ENCODE measurements around the gene SGK1. TPM values are rescaled to one million over a fixed set of nuclear protein-coding genes. Genes with fewer than 3 reads are reported as not detected.
A peak's percentile ranks its signal among the peaks of the same experiment; 100 is the strongest.
"Not testable (repeated sequence)": the region's sequence is repeated elsewhere in the genome, so short reads cannot be mapped to it uniquely, and the experiment has no call there.

Gene SGK1
- total RNA-seq, 1 donor from 2014 or later: 175 TPM

DNA sequence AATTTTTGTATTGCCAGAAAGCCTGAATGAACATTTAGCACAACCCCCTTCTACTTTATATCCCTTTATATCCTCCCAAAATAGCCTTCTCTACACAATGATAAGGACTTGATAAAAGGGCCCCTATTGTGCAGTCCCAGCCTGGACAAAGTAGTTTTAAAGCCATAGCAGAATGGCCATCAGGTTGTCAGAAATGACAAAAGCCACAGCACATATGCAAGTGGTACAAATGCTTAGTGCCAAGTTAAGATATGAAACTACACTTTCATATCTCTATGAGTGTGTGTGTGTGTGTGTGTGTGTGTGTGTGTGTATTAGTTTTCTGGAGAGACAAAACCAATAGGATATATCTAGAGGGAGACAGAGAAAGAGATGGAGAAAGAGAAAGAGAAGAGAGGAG is 132.6 kb downstream of the SGK1 start:
- H3K4me3 ChIP-seq (ENCODE audit: low read depth, low read length): no peak overlapping the region
- TF ChIP-seq, protein P1, sequence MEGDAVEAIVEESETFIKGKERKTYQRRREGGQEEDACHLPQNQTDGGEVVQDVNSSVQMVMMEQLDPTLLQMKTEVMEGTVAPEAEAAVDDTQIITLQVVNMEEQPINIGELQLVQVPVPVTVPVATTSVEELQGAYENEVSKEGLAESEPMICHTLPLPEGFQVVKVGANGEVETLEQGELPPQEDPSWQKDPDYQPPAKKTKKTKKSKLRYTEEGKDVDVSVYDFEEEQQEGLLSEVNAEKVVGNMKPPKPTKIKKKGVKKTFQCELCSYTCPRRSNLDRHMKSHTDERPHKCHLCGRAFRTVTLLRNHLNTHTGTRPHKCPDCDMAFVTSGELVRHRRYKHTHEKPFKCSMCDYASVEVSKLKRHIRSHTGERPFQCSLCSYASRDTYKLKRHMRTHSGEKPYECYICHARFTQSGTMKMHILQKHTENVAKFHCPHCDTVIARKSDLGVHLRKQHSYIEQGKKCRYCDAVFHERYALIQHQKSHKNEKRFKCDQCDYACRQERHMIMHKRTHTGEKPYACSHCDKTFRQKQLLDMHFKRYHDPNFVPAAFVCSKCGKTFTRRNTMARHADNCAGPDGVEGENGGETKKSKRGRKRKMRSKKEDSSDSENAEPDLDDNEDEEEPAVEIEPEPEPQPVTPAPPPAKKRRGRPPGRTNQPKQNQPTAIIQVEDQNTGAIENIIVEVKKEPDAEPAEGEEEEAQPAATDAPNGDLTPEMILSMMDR (conservative IDR thresholded peaks at IDR 0.05; ENCODE audit: low read depth, low read length): no peak
- no peak for DNase-seq (ENCODE audit: low read depth)

DNA sequence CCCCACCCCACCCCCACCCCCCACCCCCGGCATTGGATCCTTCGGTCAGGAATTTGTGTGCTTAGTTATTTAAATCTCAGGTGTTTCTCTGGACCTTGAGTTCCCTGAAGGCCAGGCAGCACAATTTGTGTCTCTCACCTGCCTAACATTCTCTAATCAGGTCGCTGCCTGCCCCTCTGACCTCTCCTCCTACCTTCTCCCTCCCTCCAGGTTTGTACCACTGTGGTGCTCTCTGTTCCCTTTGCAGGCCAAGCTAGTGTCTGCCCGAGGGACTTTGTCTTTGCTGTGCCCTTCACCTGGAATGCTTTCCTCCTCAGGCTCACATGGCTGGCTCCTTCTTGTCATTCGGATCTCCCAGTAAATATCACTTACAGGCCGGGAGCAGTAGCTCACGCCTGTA is 134.1 kb downstream of the SGK1 start:
- H3K4me3 ChIP-seq (ENCODE audit: low read depth, low read length): no peak overlapping the region
- TF ChIP-seq, protein P1 (conservative IDR thresholded peaks at IDR 0.05; ENCODE audit: low read depth, low read length): no peak
- DNase-seq (ENCODE audit: low read depth): no peak

- TF ChIP-seq, protein P1 (conservative IDR thresholded peaks at IDR 0.05; ENCODE audit: low read depth, low read length): no peak
- no peak for DNase-seq (ENCODE audit: low read depth)
Observed at GRCh38 chr6:134182528-134182927, 135.4 kb downstream of the SGK1 start.

GRCh38 chr6:134181726-134182125 is 136.2 kb downstream of the SGK1 start:
- H3K4me3 ChIP-seq (ENCODE audit: low read depth, low read length); DNase-seq (ENCODE audit: low read depth): not testable (repeated sequence)

More at GRCh38 chr6:134182528-134182927, 135.4 kb downstream of the SGK1 start:
- H3K4me3 ChIP-seq (ENCODE audit: low read depth, low read length): no peak overlapping the region

DNA sequence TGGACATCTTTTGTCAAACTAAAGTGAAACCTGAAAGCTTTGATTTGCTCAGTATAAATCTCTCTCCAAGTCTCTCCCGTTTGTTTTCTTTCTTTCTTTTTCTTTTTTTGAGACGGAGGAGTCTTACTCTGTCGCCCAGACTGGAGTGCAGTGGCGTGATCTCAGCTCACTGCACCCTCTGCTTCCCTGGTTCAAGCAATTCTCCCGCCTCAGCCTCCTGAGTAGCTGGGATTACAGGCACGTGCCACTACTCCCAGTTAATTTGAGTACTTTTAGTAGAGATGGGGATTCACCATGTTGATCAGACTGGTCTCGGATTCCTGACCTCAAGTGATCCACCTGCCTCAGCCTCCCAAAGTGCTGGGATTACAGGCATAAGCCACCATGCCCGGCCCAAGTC is 136.7 kb downstream of the SGK1 start:
- not testable (repeated sequence) for DNase-seq (ENCODE audit: low read depth)

DNA sequence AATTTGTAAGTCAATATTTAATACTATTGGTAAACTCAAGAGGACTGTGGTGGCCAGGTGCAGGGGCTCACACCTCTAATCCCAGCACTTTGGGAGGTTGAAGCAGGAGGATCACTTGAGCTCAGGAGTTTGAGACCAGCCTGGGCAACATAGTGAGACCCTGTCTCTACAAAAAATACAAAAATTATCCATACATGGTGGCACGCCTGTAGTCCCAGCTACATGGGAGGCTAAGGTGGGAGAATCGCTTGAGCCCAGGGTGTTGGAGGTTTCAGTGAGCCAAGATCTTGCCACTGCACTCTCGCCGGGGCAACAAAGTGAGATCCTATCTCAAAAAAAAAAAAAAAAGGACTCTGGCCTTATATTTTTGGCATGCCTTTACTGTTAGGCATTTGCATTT is 137.4 kb downstream of the SGK1 start:
- H3K4me3 ChIP-seq (ENCODE audit: low read depth, low read length); DNase-seq (ENCODE audit: low read depth): not testable (repeated sequence)

More for the DNA sequence above, 136.7 kb downstream of the SGK1 start:
- H3K4me3 ChIP-seq (ENCODE audit: low read depth, low read length): not testable (repeated sequence)

DNA sequence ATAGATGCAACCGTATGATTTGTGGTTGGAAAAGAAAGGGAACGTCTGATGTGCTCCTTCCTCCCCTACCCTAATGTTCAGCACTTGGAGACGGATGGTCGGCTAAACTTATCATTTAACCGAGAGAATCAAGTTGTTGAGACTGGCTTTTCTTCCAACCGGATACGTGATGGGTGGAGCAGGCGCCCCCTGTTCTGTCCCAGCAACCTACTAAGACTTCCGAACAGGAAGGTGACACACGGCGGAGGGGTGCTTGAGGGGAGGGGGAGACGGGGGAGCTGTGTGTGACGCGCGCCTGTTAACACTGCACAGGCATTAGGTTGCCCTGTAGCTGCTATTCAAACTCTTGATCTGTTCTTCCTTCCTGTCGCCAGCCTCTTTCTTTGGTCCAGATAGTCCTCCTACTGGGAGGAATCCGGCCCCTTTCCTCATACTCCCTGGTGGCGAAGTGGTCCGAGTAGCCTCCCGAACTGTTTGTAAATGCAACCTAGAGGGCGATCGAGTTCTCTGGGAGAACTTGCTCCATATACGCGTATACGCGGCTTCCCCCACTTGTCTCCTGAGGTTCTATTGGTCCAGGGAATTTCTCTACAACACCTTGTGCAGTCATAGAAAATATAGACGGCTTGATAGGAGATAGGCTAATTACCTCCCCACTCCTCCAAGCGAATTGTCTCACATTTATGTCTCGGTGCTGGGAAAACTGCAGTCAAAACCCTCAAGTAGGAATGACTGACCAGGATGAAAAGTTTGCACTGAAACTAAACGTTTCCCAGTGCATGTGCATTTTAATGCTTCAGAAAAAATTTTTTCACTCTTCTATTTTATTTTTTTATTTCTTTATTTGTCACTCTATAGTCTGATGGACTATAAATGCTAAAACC is 139.5 kb downstream of the SGK1 start:
- TF ChIP-seq, protein P1 (conservative IDR thresholded peaks at IDR 0.05; ENCODE audit: low read depth, low read length): peak; percentile 92
- no peak for DNase-seq (ENCODE audit: low read depth)
- H3K4me3 ChIP-seq (ENCODE audit: low read depth, low read length): peak overlapping the region; percentile 53

DNA sequence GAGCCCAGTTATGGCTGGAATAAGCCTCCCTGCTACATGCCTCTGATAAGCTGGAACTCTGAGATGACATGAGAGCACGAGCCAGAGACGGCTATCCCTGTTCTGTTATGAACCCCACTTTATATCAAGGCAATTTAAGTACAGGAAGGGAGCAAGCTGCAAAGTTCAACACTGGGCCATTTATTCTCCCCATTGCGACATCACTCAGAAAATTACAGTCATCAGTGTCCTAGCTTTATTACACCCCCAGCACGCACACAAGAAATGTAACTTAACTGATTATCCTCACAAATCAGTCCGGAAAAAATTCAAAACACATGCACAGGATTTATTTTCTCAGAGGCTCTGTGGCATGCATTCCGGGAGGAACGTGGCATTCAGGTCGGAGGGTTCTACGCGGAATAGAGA is 140.2 kb downstream of the SGK1 start:
- TF ChIP-seq, protein P1 (conservative IDR thresholded peaks at IDR 0.05; ENCODE audit: low read depth, low read length): no peak
- H3K4me3 ChIP-seq (ENCODE audit: low read depth, low read length): peak overlapping the region; percentile 53
- DNase-seq (ENCODE audit: low read depth): no peak

Measured in epithelial cell of proximal tubule (primary cell).